Umbilical cord (tissue), 2 donors: Measurements from ENCODE around the gene NMRAL1. TPM values are rescaled to one million over a fixed set of nuclear protein-coding genes. Genes with fewer than 3 reads are reported as not detected.

Source experiments
- DNase-seq: peaks from one replicate; pipeline ENCODE4 v3.0.0-alpha.2; 2015; ENCODE audit warnings: low spot score
- total RNA-seq: library from RNA; depleted of rRNA; stranded (reverse); fragments of >200 nt; gene quantifications from one replicate; pipeline ENCODE4 v1.2.3, GENCODE V29; 2014; ENCODE audit warnings: low replicate concordance; ENCODE audit not compliant: insufficient read depth

Gene NMRAL1
- 17.1 TPM for total RNA-seq

DNA sequence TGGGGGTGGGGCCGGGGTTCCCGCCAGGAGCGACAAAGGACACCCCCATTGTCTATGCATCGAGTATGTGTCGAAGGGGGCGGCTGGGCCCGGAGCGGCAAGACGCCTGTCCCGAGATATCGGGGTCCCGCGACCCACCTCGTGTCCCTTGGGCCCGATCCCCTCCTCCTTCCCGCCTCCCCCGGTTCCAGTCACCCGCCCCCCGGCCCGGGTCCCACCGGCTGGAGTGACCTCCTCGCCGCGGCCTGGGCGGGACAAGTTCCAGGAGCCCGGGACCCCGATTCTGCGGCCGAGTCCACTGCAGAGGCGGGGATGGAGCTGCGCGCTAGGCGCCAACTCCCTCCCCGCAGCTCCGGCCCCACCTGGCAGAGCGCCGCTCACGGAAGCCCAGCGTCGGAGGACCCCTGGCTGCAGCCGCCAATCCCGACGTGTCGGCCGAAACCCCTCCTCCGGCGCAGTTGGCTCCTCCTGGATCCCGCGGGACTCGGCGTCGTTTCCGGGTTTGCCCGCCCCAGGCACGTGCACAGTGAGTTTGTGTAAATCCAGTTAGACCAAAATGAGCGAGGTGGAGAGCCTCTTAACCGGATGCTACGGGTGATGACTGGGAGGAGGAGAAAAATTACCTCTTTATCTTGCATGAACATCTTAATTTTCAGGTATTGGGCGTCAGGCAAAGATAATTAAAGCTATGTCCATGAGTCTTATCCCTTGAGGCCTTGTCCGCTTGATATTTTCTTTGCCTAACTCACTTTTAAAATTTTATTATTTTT lies at the start of gene NMRAL1:
Gene NMRAL1 (minus strand): TSS at position 434 of the 770 bp plus-strand sequence. CDS start 493 bp downstream, outside the sequence.
- peak; percentile 91 for DNase-seq

DNA sequence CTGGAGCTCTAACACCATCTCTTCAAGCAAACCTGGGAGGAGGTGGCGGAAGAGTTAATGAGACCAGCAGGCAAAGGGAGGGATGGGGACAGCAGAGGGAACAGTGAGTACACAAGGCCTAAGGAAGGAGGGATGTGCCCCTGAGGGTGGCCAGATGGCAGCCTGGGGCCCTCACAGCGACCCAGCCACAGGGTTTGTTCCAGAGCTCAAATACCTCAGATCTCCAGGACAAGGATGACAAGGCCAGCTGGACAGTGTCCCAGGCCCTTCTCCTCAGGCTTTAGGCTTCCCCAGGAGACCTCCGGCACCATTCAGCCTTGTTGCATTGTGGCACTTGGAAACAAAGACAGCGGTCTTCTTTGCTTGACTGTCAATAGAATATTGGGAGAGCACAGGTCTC lies 49.3 kb upstream of the NMRAL1 start:
- DNase-seq: no peak

DNA sequence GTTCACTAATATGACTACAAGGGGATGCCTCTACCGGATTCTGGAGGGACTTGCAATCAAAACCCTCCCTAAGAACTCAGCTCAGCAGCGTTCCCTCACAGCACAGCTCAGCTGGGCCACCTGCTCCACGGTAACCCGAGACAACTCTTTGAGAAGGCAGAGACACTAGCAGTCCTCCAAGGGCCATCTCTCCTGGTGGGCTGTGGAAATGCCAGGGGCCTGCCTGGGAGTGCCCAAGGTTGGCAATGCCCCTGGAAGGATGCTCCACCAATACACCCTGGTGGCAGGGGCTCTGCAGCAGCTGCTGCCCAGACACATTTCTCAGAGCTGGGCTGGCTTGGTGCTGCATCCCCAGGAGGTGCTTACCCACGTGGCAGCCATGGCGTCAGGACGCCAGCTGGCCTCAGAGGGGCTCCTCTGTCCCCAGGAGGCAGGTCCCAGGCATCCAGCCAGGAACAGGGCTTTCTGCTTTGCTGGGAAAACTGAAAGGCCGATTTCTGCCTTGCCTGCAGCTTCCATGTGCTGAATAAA lies 47.7 kb upstream of the NMRAL1 start:
- DNase-seq: peak; percentile 94

DNA sequence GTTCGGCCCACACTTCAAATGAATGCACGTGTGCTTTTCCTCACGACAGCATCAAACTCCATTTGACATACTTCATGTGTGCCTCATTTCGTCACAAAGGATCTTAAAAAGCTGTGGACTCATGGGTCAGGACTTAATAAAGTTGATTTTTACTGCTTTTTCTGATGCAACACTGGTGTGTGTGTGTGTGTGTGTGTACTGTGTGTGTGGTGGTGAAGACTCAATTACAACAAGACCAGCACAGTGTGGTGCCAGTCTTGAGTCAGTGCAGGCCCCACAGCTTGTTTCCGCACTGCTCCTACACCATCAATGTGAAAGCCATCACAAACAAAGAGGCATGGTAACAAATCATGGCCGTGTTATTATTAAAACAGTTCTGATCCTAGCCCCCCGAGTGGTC lies 46.5 kb upstream of the NMRAL1 start:
- DNase-seq: no peak

- DNase-seq: no peak
Observed at GRCh38 chr16:4519274-4520058, 45.0 kb upstream of the NMRAL1 start.

DNA sequence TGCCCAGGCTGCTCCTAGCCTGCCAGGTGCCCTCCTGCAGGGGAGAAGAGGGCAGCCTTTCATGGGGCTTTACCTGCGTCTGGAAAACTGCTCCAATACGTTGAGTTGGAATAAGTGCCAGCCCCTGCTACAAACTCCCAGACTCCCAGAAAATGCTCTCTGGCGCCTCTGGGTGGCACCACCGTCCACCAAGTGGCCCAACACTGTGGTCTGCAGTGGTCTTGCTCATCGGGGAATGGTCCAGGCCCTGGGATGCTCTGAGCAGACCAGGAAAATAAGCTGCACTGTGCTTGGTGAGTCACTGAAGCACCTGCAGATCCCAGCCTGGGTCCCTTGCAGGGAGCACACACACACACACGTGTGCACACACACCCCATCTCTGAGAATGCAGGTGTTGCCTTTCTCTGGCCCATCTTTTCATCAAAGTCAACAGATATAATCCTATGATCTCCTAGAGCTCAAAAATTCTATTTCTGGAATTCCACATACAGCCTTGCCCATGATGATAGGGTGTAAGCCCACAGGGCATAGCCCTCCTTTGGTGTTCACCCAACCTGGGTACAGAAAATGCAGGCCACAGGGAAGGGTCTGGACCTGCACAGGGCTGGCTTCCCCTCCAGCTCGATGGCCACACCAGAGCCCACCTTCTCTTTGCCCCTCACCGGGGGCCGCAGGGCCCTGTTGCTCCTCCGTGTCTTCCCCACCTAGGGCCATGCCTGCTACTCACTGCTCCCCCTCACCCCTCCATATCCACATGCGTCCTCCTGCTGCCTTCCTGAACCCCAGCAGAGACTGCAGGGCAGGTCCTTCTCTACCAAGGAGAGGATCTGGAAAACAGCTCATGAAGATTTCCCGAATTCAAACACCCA lies 43.6 kb upstream of the NMRAL1 start:
- DNase-seq: peak; percentile 38

DNA sequence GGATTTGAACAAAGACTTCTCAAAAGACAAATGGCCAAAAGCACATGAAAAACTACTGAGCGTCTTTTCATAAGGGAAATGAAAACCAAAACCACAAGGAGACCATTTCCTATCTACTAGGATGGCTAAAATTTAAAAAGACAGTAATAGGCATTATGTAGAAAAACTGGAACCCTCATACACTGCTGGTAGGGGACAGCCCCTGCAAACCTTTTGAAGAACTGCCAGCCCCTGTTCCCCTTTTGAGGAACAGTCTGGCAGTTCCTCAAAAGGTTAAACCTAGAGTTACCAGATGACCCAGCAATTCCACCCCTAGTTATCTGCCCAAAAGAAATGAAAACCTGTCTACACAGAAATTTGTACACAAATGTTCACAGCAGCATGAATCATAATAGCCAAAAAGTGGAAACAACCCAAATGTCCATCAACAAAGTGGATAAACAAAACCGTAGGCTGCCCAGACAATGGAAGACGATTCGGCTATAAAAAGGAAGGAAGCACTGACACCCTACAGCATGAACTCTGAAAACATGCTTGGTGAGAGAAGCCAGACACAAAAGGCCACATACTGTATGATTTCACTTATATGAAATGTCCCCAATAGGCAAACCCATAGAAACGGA lies 41.3 kb upstream of the NMRAL1 start:
- peak; percentile 26 for DNase-seq

GRCh38 chr16:4514606-4515005 lies 40.2 kb upstream of the NMRAL1 start:
- DNase-seq: no peak

DNA sequence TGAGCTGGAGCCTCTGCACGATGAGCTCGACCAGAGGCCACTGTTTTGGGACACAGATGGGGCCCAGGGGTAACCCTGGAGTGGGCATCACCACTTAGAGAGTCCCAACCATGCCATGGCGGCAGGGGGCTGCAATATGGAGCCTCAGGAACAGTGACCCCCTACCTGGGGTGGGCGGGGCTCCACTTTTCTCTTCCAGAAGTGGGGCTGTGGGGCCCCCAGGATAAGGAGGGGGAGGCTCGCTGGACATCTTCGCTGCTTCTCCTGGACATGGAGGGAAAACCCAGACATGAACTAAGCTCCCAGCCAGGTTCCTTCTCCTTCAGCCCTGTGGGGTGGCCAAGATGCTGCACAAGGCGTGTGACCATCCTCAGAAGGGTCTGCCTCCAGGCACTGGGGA lies 39.5 kb upstream of the NMRAL1 start:
- no peak for DNase-seq

DNA sequence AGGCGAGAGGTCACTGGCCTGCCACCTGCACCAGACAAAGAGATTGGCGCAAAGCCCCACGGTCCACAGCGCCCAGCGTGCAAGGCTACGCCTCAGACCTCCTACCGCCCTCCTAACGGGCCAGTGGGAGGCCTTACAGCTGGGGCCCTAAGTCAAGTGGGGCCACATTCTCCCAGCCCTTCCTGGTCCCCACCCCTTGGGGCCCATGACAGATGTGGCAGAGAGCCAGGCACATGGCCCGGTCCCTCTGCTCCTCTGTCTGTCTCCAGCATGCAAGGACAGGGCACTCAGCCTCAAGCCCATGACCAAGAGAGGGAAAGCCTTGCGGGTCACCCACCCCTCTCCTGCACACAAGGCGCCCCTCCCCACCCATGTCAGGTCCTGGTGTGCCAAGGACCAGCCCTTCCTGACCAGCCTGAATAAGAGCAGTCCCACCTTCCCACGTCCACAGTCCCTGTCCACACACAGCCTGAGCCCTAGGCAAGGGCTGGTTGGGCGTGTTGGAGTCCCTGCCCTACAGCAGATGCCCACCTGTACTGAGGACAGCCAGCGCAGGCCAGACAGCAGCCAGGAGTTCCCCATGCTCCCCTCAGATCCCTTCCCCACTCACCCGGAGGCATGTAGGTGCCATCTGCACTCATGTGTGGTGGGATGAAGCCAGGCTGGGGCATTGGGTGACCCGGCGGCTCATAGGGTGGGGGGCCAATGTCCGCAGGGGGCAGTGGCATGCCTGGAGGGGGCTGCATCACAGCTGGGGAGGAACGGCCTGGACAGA lies 38.8 kb upstream of the NMRAL1 start:
- no peak for DNase-seq

DNA sequence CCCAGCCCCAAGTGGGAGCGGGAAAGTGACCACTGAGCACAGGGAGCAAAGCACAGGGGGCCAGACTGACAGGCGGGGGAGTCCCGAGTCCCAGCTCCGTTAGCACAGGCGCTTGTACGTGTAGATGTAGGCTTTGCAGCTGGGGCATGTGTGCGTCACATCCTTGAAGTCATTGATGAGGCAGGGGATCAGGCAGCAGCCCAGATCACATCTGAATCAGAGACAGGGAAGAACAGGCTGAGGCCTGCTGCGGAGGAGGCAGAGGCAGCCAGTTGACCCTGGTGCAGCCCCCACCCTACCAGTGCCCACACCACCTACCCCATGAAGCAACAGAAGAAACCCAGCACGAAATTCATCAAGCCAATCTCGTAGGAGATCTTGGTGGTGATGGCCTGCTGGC lies 38.0 kb upstream of the NMRAL1 start:
- DNase-seq: no peak

- peak; percentile 48 for DNase-seq
Observed at GRCh38 chr16:4511441-4512082, 37.1 kb upstream of the NMRAL1 start.

- peak; percentile 28 for DNase-seq
Observed at GRCh38 chr16:4510747-4511426, 36.5 kb upstream of the NMRAL1 start.

GRCh38 chr16:4510131-4510530 lies 35.7 kb upstream of the NMRAL1 start:
- DNase-seq: no peak

DNA sequence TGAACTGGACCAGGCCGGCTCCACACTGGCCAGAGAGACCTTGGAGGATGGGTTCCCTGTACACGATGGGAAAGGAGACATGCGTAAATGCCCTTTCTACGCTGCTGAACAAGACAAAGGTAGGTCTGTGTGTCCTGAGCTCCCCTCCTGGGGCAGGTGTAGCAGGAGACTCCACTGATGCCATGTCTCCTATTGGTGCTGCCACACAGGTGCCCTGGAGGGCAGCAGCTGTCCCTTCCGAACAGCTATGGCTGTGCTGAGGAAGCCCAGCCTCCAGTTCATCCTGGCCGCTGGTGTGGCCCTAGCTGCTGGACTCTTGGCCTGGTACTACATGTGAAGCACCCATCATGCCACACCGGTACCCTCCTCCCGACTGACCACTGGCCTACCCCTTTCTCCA lies 35.0 kb upstream of the NMRAL1 start:
- DNase-seq: no peak

DNA sequence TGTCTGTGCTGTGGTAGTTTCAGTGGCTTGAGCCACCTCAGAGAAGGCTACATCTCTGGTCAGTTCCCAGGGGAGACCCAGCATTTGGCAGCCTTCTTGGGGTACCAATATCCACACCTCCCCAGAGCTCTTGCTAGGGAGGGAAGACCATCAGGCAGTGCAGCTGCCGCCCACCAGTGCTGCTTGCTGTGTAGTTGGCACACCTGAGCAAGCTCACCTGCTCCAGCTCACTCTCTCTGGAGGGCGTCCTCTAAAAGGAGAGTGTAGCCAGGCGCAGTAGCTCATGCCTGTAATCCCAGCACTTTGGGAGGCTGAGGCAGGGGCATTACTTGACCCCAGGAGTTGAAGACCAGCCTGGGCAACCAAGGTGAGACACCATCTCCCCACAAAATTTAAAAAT lies 34.4 kb upstream of the NMRAL1 start:
- no peak for DNase-seq

DNA sequence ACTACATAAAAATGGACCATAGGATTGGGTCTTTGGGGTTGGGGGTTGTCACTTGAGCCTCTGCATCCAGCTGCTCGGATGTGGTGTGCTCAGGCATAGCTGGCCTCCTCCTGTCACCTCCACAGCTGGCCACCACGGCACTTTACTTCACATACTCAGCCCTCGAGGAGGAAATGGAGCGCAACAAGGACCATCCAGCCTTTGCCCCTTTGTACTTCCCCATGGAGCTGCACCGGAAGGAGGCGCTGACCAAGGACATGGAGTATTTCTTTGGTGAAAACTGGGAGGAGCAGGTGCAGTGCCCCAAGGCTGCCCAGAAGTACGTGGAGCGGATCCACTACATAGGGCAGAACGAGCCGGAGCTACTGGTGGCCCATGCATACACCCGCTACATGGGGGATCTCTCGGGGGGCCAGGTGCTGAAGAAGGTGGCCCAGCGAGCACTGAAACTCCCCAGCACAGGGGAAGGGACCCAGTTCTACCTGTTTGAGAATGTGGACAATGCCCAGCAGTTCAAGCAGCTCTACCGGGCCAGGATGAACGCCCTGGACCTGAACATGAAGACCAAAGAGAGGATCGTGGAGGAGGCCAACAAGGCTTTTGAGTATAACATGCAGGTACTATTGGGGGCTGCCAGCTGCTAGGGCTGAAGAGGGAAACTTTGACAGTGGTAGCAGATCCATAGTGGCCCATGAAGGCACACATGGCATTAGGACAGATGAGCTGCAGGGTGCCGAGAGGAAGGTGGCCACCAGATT lies 33.3 kb upstream of the NMRAL1 start:
- DNase-seq: no peak

- DNase-seq: peak; percentile 86
Observed at GRCh38 chr16:4506450-4506849, 32.0 kb upstream of the NMRAL1 start.
